GM12865 (cell line): Measurements from ENCODE around the gene CELSR1.
"Not testable (repeated sequence)": the region's sequence is repeated elsewhere in the genome, so short reads cannot be mapped to it uniquely, and the experiment has no call there.

Experiments used
- DNase-seq: peaks from one replicate; pipeline ENCODE4 v3.0.0; 2010; ENCODE audit warnings: low read depth
- H3K4me3 ChIP-seq: 2 replicates; pipeline ENCODE4 v1.5.1; 2011; ENCODE audit warnings: mild to moderate bottlenecking, low read depth, low read length, control low read depth
- CTCF ChIP-seq: IDR thresholded peaks from 2 replicates; pipeline ENCODE4 v1.5.1; 2011; ENCODE audit warnings: low read length, control low read depth, low read depth, inconsistent platforms; ENCODE audit not compliant: insufficient read depth; ENCODE audit errors: missing control alignments

CELSR1 gene

DNA sequence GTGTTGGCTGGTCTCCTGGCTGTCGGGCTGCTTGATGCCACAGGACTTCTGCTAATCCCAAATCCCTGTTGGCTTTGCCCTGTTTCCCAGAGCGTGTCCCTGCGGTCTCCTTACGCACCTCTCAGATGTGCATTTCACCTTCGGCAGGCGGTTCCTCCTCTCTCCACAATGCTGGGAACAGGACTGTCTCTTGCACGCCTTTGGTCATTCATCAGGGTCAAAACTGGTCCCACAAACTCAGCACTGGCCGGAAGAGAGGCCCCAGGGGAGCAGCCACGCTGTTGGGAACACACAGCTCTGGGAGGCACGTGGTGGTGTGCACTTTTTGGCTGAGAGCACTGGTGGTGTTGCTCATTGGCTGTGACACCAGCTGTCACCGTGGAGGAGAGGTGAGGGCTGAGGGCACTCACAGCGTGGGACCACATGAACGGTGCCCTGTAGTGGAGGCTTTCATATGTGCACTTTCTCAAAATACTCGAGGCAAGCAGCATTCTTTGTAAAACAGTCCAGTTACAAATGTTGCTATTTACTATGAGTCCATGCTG lies 217.2 kb downstream of the CELSR1 start:
- TF ChIP-seq CTCF, result no peak
- no peak for DNase-seq
- no peak overlapping the region for H3K4me3 ChIP-seq

- TF ChIP-seq CTCF, result no peak
- no peak for DNase-seq
- H3K4me3 ChIP-seq, result no peak overlapping the region
Measured at GRCh38 chr22:46319319-46319718, 218.1 kb downstream of the CELSR1 start.

- DNase-seq, result no peak
- no peak for TF ChIP-seq CTCF
- H3K4me3 ChIP-seq, result no peak overlapping the region
Measured at GRCh38 chr22:46318576-46318975, 218.8 kb downstream of the CELSR1 start.

DNA sequence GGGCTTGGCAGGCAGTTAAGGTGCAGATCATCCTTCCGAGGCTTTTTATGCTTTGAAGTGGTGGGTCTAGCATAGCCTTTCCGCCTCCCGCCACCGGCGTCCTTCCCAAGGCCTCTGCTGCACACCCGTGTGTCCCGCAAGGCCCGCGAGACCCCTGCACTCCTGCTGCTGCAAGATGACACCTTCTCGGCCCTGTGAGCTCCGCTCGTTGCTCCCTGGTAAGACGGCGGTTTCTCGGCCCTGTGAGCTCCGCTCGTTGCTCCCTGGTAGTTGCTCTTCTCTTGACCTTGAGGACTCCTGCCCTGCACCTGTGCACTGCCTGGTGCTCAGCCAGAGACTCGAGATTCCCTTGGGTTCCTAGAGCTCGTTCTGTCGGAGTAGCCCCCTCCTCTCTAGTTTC lies 219.8 kb downstream of the CELSR1 start:
- H3K4me3 ChIP-seq, result no peak overlapping the region
- no peak for TF ChIP-seq CTCF
- DNase-seq, result no peak

- H3K4me3 ChIP-seq, result no peak overlapping the region
- DNase-seq, result no peak
- no peak for TF ChIP-seq CTCF
Measured at GRCh38 chr22:46315976-46316375, 221.4 kb downstream of the CELSR1 start.

GRCh38 chr22:46312848-46313247 lies 224.6 kb downstream of the CELSR1 start:
- H3K4me3 ChIP-seq, result not testable (repeated sequence)

DNA sequence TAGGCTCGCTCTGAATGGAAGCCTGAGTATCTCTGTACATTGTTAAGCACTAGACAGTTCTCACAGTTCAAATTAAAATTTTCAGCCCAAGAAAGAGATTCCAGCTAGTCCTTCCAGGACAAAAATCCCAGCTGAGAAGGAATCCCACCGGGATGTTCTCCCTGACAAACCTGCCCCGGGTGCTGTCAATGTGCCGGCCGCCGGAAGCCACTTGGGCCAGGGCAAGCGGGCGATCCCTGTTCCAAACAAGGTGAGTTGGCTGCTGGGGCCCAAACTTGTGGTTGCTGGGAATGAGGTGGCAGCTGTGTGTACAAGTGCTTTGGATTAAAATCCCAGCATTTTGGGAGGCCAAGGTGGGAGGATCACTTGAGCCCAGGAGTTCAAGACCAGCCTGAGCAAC lies 225.4 kb downstream of the CELSR1 start:
- no peak overlapping the region for H3K4me3 ChIP-seq
- TF ChIP-seq CTCF, result no peak
- DNase-seq, result no peak

More at GRCh38 chr22:46312848-46313247, 224.6 kb downstream of the CELSR1 start:
- not testable (repeated sequence) for DNase-seq
